Measurements from ENCODE around the gene ATAD3B. TPM values are rescaled to one million over a fixed set of nuclear protein-coding genes. Genes with fewer than 3 reads are reported as not detected.
"Not testable (repeated sequence)": the region's sequence is repeated elsewhere in the genome, so short reads cannot be mapped to it uniquely, and the experiment has no call there.

ATAD3B gene
- total RNA-seq, 1 donor from 2014 or later: 10.6 TPM

DNA sequence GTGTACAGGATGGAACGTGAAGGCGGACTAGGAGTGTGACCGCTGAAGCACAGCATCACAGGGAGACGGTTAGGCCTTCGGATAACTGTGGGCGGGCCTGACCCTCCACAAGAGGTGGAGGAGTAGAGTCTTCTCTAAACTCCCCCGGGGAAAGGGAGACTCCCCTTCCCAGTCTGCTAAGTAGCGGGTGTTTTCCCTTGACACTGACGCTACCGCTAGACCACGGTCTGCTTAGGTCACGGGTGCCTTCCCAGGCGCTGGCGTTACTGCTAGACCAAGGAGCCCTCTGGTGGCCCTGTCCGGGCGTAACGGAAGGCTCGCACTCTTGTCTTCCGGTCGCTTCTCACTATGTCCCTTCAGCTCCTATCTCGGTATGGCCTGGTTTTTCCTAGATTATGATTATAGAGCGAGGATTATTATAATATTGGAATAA is 33.8 kb downstream of the ATAD3B start:
- FAIRE-seq; DNase-seq (ENCODE audit: low spot score in 2 of 2): not testable (repeated sequence)

DNA sequence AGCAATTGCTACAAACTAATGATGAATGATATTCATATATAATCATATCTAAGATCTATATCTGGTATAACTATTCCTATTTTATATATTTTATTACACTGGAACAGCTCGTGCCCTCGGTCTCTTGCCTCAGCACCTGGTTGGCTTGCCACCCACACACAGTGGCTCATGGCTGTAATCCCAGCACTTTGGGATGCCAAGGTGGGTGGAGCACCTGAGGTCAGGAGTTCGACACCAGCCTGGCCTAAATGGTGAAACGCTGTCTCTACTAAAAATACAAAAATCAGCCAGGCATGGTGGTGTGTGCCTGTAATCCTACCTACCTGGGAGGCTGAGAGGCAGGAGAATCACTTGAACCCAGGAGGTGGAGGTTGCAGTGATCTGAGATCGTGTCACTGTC is 34.2 kb downstream of the ATAD3B start:
- not testable (repeated sequence) for FAIRE-seq; DNase-seq (ENCODE audit: low spot score in 2 of 2)

DNA sequence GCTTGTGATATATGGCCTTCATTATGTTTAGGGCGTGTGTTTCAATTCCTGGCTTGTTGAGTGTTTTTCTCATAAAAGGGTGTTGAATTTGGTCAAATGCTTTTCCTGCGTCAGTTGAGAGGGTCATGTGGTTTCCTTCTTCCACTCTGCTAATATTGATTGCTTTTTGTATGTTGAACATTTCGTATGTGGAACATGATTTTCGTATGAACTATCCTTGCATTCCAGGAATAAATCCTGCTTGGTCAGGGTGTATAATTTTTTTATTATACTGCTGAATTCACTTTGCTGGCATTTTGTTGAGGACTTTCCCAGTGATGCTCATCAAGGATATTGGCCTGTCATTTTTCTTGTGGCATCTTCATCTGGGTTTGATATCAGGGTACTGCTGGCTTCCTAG is 35.7 kb downstream of the ATAD3B start:
- FAIRE-seq: no peak
- DNase-seq (ENCODE audit: low spot score in 2 of 2): no peak

DNA sequence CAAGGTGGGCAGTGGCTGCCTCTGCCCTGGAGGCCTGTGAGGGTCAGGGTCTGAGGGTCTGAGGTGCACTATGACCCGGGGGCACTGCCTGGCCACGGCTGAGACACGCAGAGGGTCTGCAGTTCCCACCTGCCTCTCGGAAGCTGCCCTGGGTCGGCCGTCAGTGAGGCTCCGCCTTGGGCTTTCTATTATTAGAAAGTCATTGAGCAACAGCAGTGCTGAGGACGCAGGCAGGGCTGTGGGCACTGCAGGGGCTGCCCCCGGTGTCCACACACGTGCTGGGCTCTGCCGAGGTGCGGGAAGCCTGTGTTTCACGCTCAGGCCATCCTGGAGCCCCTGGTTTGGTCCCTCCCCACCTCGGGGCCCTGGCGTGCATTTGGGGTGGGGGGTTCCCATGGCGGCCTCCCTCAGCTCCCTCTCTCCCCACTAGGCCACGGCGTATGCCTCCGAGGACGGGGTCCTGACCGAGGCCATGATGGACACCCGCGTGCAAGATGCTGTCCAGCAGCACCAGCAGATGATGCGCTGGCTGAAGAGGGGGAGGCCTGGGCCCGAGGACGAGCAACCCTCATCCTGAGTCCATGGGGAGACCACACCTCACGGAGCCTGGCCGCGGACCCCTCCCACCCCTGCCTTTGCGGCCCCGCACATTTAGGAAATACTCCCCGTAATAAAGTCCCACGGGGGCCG is 37.4 kb downstream of the ATAD3B start:
- not testable (repeated sequence) for DNase-seq (ENCODE audit: low spot score in 2 of 2); FAIRE-seq

DNA sequence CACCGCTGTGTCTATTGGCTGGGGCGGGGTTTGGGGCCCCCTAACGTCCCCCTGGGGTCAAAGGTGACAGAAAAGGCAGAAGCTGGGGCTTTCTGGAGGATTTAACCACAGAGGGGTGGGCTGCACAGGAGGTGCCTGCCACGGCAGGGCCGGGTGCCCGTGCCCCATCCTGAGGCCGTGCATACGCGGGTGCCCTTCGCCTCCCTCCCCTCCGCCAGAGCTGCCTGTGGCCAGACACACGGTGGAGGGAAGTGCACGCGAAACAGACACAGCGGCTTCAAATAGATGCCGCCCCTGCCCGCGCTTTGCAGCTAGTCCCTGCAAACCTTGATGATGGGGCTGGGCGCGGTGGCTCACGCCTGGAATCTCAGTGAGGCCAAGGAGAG is 37.9 kb downstream of the ATAD3B start:
- not testable (repeated sequence) for DNase-seq (ENCODE audit: low spot score in 2 of 2); FAIRE-seq

DNA sequence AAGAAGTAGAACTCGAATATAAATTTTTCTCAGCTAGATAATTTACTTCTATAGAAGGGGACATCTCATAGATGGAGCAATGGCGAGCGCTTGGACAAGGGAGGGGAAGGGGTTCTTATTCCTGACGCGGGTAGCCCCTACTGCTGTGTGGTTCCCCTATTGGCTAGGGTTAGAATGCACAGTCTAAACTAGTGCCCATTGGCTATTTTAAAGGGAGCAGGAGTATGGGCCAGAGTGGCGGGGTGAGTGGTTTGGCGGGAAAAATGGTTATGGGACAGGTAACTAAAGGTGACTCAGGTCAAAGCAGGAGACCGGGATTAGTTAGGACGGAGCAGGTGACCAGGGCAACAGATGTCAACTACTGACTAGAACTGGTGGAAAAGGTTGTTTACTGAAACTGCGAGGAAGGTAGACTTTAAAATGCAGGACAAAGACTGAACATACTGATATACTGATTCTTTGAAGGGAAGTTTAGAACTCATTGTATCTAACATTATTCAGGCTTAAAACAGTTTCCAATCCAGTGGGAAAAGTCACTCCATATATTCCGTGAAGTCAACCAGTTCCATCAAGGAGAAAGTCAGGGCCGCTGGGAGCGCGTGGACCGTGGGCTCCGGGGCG is 39.5 kb downstream of the ATAD3B start:
- DNase-seq (ENCODE audit: low spot score in 2 of 2) (no peak), FAIRE-seq (no peak)

DNA sequence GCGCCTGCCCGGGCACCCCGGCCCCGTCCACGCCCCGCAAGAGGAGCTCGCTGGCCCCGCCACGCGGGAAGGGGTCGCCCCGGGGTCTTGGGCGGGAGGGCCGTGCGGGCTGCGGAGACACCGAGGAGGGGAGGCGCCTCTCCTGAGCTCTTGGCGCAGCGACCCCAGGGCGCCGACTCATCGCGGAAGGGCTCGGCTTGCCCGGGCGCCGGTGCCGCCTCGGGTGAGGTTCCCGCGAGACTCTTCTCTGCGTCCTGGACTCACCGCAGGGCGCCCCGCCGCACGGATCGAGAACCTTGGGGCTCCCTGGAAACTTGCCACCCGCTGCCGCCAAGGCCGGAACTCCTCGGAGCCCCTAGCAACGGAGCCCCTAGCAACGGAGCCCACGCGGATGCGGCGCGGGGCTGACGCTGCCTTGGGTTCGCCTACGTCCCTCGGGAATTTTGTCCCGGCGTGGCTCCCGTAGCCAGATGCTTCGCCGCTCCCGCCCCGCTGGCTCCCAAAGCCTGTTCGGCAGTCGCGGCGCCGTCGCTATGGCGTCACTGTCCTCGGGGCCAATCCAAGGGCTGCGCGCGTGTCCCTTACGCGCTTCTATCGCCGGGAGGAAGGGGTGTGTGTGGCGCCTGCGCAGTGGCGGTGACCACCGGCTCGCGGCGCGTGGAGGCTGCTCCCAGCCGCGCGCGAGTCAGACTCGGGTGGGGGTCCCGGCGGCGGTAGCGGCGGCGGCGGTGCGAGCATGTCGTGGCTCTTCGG is 40.1 kb downstream of the ATAD3B start, which contains the start of gene ATAD3A:
TSS of gene ATAD3A (plus strand) at position 630 of the 753 bp plus-strand sequence. CDS start at position 737, 107 bp downstream.
- no peak for FAIRE-seq
- peak; percentile 99 to 100 for DNase-seq (ENCODE audit: low spot score in 2 of 2)

DNA sequence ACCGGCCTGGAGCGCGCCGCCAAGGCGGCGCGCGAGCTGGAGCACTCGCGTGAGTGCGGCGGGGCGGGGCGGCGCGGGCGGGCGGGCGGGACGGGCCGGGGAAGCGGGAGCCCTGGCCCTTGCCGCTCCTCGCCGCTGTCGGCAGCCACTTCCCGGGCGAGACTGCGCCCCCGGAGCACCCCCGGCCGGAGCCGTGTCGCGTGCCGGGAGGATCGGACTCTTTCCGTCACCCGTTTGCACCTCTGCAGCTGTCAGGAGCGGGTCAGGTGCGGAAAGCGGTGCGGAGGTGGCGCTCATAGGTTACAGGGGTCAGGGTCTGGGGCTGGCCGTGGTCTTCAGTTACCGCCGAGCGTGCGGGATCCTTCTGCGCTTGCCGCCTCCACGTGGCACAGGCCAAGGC is 40.9 kb downstream of the ATAD3B start:
- not testable (repeated sequence) for DNase-seq (ENCODE audit: low spot score in 2 of 2); FAIRE-seq

DNA sequence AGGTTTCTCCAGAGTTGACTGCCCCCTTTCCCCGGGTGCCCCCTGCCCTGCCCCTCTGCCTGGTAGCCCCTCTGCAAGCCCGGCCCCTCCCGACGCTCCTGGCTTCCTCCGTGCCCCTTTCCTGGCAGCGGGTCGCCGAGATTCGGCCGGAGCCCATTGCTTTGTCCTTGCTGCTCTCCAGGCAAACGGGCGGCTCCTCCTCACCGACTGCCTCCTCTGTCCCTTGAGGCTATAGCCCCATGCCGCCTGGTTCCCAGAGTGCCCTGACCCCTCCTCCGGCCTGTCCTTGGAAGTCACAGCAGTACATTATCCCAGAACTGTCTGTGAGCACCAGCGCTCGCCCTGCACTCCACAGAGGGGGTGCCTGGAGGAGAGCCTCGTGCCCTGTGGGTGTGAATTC is 42.1 kb downstream of the ATAD3B start:
- not testable (repeated sequence) for FAIRE-seq; DNase-seq (ENCODE audit: low spot score in 2 of 2)

DNA sequence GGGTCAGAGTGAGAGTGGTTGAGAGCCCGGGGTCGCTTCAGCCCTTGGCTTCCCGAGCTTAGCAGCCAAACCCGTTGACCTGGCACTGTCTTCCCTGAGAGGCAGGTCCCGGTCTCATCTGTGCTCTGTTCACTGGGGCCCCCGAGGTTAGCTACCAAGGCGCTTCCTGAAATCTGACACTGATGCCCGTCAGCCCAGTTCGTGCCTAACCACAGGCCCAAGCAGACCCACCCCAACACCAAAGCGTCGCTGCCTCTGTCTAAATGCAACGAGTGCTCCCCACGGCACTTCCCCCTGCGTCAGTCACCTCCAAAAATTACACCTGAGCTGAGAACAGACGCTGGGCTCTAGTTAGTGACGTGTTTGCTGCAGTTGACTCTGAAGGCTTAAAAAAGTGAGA is 42.8 kb downstream of the ATAD3B start:
- not testable (repeated sequence) for FAIRE-seq; DNase-seq (ENCODE audit: low spot score in 2 of 2)

DNA sequence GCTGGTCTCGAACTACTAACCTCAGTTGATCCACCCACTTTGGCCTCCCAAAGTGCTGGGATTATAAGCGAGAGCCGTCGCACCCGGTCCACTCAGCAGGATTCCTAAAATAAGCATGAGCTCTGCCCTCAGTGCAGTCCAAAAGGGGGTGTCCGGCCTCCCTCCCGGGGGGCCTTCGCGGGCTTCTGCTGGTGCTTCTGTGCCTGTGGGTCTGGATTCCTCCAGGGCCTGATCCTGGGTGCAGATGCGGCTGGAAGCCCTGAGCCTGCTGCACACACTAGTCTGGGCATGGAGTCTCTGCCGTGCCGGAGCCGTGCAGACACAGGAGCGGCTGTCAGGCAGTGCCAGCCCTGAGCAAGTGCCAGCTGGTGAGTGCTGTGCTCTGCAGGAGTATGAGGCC is 45.4 kb downstream of the ATAD3B start:
- DNase-seq (ENCODE audit: low spot score in 2 of 2): not testable (repeated sequence)

DNA sequence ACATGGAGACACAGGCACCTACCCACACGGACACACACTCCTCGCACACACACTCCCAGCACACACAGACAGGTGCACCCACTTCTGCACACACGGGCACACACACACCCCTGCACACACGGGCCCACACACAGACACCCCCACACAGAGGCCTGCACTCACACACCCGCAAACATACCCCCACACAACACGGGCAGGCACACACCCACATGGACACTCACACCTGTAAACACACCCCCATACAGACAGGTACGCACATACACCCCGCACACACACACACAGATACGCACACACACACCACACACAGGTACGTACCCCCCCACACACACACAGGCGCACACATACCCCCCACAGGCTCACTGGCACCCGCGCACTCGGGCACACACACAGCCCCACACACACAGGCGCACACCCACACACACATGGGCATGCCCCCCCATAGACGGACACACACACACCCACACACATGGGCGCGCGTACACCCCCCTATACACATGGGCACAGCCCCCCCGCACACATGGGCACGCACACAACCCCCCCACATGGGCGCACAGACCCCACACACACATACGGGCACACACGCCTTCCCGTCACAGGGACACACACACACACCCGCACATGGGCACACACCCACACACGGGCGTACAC is 46.5 kb downstream of the ATAD3B start:
- DNase-seq (ENCODE audit: low spot score in 2 of 2): no peak
- no peak for FAIRE-seq

More for the DNA sequence above, 45.4 kb downstream of the ATAD3B start:
- not testable (repeated sequence) for FAIRE-seq

DNA sequence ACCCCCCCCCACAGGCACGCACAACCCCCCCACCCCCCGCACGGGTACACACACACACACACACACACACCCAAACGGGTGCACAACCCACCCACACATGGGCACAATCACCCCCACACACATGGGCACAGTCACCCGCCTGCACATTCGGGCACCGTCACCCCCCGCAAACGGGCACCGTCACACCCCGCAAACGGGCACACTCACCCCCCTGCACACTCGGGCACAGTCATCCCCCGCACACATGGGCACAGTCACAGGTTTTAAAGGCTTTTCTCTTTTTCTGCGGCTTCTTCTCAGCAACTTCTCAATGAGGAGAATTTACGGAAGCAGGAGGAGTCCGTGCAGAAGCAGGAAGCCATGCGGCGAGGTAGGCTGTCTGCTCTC is 47.0 kb downstream of the ATAD3B start:
- peak in 1 of 2 donors; percentile 34 for DNase-seq (ENCODE audit: low spot score in 2 of 2)
- not testable (repeated sequence) for FAIRE-seq

DNA sequence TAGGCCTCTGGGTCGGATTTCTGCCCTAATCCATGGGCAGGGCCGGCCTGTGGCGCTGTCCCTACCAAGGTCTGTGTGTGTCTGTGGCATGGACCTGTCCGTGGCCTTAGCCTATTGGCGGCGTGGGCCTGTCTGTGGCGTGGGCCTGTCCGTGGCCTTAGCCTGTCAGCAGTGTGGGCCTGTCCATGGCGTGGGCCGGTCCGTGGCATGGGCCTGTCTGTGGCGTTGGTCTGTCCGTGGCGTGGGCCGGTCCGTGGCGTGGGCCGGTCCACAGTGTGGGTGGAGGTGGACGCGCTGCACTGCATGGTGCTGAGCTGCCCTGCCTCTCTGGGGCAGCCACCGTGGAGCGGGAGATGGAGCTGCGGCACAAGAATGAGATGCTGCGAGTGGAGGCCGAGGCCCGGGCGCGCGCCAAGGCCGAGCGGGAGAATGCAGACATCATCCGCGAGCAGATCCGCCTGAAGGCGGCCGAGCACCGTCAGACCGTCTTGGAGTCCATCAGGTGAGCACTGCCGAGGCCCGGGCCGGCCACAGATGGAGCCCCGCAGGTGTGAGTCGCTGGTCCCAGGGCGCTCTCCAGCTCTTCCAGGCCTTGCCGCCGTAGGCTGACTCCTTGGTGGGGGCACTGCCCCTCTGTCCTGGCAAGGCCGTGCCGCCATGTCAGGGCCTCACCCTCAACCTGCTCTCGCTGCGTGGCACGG is 48.4 kb downstream of the ATAD3B start:
- DNase-seq (ENCODE audit: low spot score in 2 of 2); FAIRE-seq: not testable (repeated sequence)

DNA sequence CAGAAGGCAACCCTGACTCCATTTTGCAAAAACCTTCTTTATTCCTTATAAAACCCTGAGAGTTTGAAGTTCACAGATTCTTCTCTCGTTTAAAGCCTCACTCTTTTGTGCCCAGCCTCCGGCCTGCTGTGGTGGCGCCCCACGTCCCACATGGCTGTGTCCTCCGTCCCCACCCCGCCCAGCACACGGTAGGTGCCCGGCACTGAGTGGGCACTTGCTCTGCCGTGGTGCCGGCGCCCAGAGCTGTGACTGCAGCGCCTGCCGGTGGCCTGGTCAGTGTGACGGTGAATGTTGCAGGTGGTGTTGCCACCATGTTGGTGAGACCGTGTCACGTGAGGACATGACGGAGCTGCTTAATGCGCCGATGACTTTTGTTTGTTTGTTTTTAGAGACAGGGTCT is 49.8 kb downstream of the ATAD3B start:
- DNase-seq (ENCODE audit: low spot score in 2 of 2) (no peak), FAIRE-seq (no peak)

DNA sequence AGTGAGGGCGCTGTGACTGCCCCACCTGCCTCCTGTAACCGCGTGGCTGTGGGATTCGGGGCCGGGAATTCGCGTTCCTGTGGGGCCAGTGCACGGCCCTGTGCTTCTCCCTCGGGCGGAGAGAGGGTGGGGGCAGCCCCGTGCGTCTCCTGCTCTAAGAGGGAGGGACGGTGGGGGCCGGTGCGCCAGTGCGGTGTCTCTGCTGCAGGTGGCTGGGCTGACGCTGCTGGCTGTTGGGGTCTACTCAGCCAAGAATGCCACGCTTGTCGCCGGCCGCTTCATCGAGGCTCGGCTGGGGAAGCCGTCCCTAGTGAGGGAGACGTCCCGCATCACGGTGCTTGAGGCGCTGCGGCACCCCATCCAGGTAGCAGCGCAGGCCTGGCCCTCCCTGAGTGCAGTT is 51.0 kb downstream of the ATAD3B start:
- not testable (repeated sequence) for FAIRE-seq; DNase-seq (ENCODE audit: low spot score in 2 of 2)

DNA sequence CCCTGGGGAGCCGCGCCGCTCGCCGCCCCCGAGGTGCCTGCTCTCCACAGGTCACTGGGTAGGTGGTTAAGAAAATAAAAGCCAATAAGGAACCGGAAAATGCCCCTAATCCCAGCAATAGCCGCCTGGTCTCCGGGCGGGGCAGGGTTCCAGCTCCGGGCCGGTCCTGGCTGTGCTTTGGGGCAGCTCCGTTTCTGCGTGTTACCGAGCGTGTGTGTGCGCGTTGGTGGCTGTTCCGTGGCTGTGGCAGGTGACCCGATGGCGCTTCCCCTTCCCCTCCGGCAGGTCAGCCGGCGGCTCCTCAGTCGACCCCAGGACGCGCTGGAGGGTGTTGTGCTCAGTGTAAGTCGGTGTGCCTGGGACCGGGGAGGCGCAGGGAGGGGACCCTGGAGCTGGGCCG is 51.7 kb downstream of the ATAD3B start:
- DNase-seq (ENCODE audit: low spot score in 2 of 2); FAIRE-seq: not testable (repeated sequence)

DNA sequence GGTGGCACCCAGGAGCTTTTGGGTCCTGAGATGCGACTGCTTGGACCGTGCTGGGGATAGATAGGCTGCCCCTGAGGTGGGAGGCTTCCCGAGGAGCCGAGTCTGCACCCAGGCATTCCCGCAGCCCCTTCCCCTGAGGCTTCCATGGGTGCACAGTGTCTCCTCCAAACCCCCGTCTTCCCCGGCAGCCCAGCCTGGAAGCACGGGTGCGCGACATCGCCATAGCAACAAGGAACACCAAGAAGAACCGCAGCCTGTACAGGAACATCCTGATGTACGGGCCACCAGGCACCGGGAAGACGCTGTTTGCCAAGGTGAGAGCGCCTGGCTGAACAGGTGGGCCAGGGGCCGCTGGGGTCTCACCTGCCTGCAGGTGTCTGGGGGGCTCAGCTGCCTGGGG is 52.1 kb downstream of the ATAD3B start:
- not testable (repeated sequence) for DNase-seq (ENCODE audit: low spot score in 2 of 2); FAIRE-seq

DNA sequence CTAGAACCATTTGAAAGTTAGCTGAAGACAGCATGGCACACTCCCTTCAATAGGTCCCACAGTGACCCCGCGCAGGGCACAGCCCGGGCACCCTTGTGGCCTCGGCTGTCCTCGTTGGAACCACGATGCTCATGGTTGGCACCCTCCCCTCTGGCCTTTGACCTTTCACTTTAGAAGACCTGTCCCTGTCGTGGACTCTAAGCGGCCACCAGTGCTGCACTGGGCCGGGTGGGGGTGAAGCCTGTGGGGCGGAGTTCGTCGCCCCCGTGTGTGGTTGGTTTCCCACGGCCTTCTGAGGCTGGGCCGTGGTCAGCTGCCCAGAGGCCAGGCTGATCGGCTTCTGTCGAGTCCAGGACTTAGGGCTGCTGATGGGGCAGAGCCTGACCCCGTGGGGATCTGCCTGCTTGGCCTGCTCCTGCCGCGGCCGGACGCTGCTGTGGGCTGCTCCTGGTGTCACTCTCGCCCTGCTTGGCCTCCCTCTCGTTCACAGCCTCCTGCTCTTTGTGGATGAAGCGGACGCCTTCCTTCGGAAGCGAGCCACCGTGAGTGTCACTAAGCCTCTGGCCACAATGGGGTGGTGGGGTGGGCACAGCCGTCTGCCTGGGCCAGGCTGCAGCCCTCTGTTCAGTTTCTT is 53.3 kb downstream of the ATAD3B start:
- not testable (repeated sequence) for FAIRE-seq

More for the DNA sequence above, 53.3 kb downstream of the ATAD3B start:
- DNase-seq (ENCODE audit: low spot score in 2 of 2): not testable (repeated sequence)

Measured in frontal cortex (tissue), 4 donors.